ENCODE measurements around the gene DRP2.

DNA sequence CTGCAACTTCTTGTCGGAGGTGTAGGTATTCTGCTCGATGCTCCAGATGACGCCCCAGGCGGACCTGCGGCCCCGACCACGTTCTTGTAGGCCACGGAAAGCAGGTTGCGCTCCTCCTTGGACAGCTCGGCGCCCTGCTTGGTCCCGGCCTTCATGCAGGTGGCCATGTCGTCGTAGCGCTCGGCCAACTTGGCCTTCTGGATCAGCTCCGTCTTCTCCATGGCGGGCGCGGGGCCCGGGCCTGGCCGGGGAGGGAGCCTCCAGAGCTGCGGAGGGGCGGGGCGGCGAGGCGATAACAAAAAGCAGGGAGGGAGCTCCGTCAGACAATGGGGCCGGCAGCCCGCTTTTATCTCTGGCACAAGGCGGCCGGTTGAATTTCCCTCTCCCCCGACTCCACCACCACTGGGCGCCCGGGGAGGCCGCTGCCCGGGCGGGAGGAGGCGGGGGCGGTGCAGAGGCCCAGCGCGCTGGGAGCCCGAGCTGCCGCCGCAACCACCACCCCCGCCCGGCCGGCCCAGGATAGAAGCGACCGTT lies 28.3 kb upstream of the DRP2 start:
- TF ChIP-seq POLR2A (IDR thresholded peaks at IDR 0.05): no peak
- TF ChIP-seq, protein P1, sequence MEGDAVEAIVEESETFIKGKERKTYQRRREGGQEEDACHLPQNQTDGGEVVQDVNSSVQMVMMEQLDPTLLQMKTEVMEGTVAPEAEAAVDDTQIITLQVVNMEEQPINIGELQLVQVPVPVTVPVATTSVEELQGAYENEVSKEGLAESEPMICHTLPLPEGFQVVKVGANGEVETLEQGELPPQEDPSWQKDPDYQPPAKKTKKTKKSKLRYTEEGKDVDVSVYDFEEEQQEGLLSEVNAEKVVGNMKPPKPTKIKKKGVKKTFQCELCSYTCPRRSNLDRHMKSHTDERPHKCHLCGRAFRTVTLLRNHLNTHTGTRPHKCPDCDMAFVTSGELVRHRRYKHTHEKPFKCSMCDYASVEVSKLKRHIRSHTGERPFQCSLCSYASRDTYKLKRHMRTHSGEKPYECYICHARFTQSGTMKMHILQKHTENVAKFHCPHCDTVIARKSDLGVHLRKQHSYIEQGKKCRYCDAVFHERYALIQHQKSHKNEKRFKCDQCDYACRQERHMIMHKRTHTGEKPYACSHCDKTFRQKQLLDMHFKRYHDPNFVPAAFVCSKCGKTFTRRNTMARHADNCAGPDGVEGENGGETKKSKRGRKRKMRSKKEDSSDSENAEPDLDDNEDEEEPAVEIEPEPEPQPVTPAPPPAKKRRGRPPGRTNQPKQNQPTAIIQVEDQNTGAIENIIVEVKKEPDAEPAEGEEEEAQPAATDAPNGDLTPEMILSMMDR (IDR thresholded peaks at IDR 0.05): no peak
